Measurements from ENCODE around the gene UBE2H.
"Not testable (repeated sequence)": the region's sequence is repeated elsewhere in the genome, so short reads cannot be mapped to it uniquely, and the experiment has no call there.

UBE2H gene

GRCh38 chr7:129952653-129953560 lies at the start of gene UBE2H:
Gene UBE2H (minus strand): TSS chr7:129952960. CDS start chr7:129952555, 405 bp downstream.
- DNase-seq (ENCODE audit: low read depth in 2 of 2) = peak; percentile 85 to 94

- DNase-seq (ENCODE audit: low read depth in 2 of 2) = no peak
Measured at GRCh38 chr7:129998446-129998845, 45.7 kb upstream of the UBE2H start.

- no peak for DNase-seq (ENCODE audit: low read depth in 2 of 2)
Measured at GRCh38 chr7:129997285-129997684, 44.5 kb upstream of the UBE2H start.

- DNase-seq (ENCODE audit: low read depth in 2 of 2) = no peak
Measured at GRCh38 chr7:129993275-129993674, 40.5 kb upstream of the UBE2H start.

- no peak for DNase-seq (ENCODE audit: low read depth in 2 of 2)
Measured at GRCh38 chr7:129990403-129991192, 37.8 kb upstream of the UBE2H start.

GRCh38 chr7:129989466-129989865 lies 36.7 kb upstream of the UBE2H start:
- peak in 1 of 2 donors; percentile 17 for DNase-seq (ENCODE audit: low read depth in 2 of 2)

GRCh38 chr7:129986600-129986999 lies 33.8 kb upstream of the UBE2H start:
- no peak for DNase-seq (ENCODE audit: low read depth in 2 of 2)

- DNase-seq (ENCODE audit: low read depth in 2 of 2) = no peak
Measured at GRCh38 chr7:129980667-129981066, 27.9 kb upstream of the UBE2H start.

GRCh38 chr7:129975309-129975708 lies 22.5 kb upstream of the UBE2H start:
- no peak for DNase-seq (ENCODE audit: low read depth in 2 of 2)

- DNase-seq (ENCODE audit: low read depth in 2 of 2) = no peak
Measured at GRCh38 chr7:129970816-129971215, 18.1 kb upstream of the UBE2H start.

GRCh38 chr7:129969881-129970446 lies 17.2 kb upstream of the UBE2H start:
- no peak for DNase-seq (ENCODE audit: low read depth in 2 of 2)

GRCh38 chr7:129968592-129969383 lies 16.0 kb upstream of the UBE2H start:
- no peak for DNase-seq (ENCODE audit: low read depth in 2 of 2)

- not testable (repeated sequence) for DNase-seq (ENCODE audit: low read depth in 2 of 2)
Measured at GRCh38 chr7:129960204-129960475, 7.4 kb upstream of the UBE2H start.

GRCh38 chr7:129959471-129960203 lies 6.9 kb upstream of the UBE2H start:
- no peak for DNase-seq (ENCODE audit: low read depth in 2 of 2)

GRCh38 chr7:129958643-129959470 lies 6.1 kb upstream of the UBE2H start:
- no peak for DNase-seq (ENCODE audit: low read depth in 2 of 2)

- no peak for DNase-seq (ENCODE audit: low read depth in 2 of 2)
Measured at GRCh38 chr7:129955993-129956543, 3.3 kb upstream of the UBE2H start.

- no peak for DNase-seq (ENCODE audit: low read depth in 2 of 2)
Measured at GRCh38 chr7:129952086-129952652, 591 bp downstream of the UBE2H start.

- no peak for DNase-seq (ENCODE audit: low read depth in 2 of 2)
Measured at GRCh38 chr7:129951226-129952085, 1.3 kb downstream of the UBE2H start.

- no peak for DNase-seq (ENCODE audit: low read depth in 2 of 2)
Measured at GRCh38 chr7:129950933-129951225, 1.9 kb downstream of the UBE2H start.
